Smooth muscle cell (in vitro differentiated cells): ENCODE measurements around the gene KATNA1. TPM values are rescaled to one million over a fixed set of nuclear protein-coding genes. Genes with fewer than 3 reads are reported as not detected.

ENCODE experiments used
- DNase-seq: peaks from one replicate; lab custom pipeline; 2025; ENCODE audit not compliant: unreplicated experiment; lab: John Stamatoyannopoulos, UW
- H2AFZ ChIP-seq: fragments of 200-600 bp; sonication (generic); 2 replicates; pipeline ENCODE4 v1.6.0; 2016; ENCODE audit warnings: antibody characterized with exemption, low read depth, mild to moderate bottlenecking
- H3F3A ChIP-seq: fragments of 200-600 bp; sonication (generic); 2 replicates; pipeline ENCODE4 v1.6.0; 2017; ENCODE audit warnings: antibody characterized with exemption, low read depth
- H3K27ac ChIP-seq: fragments of 200-600 bp; sonication (generic); 2 replicates; pipeline ENCODE4 v1.5.1; 2016; ENCODE audit warnings: low read depth, mild to moderate bottlenecking
- H3K27me3 ChIP-seq: fragments of 200-600 bp; sonication (generic); 2 replicates; pipeline ENCODE4 v1.6.1; 2016; ENCODE audit warnings: low read depth, mild to moderate bottlenecking
- H3K36me3 ChIP-seq: fragments of 200-600 bp; sonication (generic); 2 replicates; pipeline ENCODE4 v1.5.1; 2016; ENCODE audit warnings: low read depth
- H3K4me1 ChIP-seq: fragments of 200-600 bp; sonication (generic); 2 replicates; pipeline ENCODE4 v1.5.1; 2016; ENCODE audit warnings: low read depth
- H3K4me2 ChIP-seq: fragments of 200-600 bp; sonication (generic); 2 replicates; pipeline ENCODE4 v1.6.0; 2016; ENCODE audit warnings: mild to moderate bottlenecking
- H3K4me3 ChIP-seq: fragments of 200-600 bp; sonication (generic); 2 replicates; pipeline ENCODE4 v1.5.1; 2016; ENCODE audit warnings: mild to moderate bottlenecking
- H3K79me2 ChIP-seq: fragments of 200-600 bp; sonication (generic); 2 replicates; pipeline ENCODE4 v1.6.0; 2016; ENCODE audit warnings: low read depth, mild to moderate bottlenecking
- H3K9ac ChIP-seq: fragments of 200-600 bp; sonication (generic); 2 replicates; pipeline ENCODE4 v1.6.0; 2016; ENCODE audit warnings: low read depth
- H3K9me3 ChIP-seq: fragments of 200-600 bp; sonication (generic); replicated peaks from 2 replicates; pipeline ENCODE4 v1.5.1; 2016; ENCODE audit warnings: low read depth
- H4K20me1 ChIP-seq: fragments of 200-600 bp; sonication (generic); 2 replicates; pipeline ENCODE4 v1.6.0; 2016; ENCODE audit warnings: low read depth
- WGBS: methylation state at CpG from one replicate; pipeline ENCODE4 v1.1.7; 2016; ENCODE audit warnings: low lambda C conversion rate; 5-methylcytosine and 5-hydroxymethylcytosine counted together
- polyA plus RNA-seq: library from polyadenylated mRNA; unstranded; fragments of >200 nt; fragmentation: Nextera tagmentation; extraction: Ambion mirVana; gene quantifications from 2 replicates; pipeline ENCODE4 v1.2.1, GENCODE V29; 2016
- total RNA-seq: library from RNA; depleted of rRNA; stranded (reverse); fragments of >200 nt; gene quantifications from 2 replicates; pipeline ENCODE4 v1.2.3, GENCODE V29; 2014
- TF ChIP-seq, protein P1 (sequence below): fragments of 200-600 bp; sonication (generic); IDR thresholded peaks from 2 replicates; pipeline ENCODE4 v1.5.1; 2017; ENCODE audit warnings: borderline replicate concordance, mild to moderate bottlenecking, antibody characterized with exemption; ENCODE audit not compliant: insufficient read depth, poor library complexity, severe bottlenecking

Gene KATNA1
- total and polyA plus RNA-seq, 2 experiments from 2014 or later = 17.8 to 24.6 TPM

DNA sequence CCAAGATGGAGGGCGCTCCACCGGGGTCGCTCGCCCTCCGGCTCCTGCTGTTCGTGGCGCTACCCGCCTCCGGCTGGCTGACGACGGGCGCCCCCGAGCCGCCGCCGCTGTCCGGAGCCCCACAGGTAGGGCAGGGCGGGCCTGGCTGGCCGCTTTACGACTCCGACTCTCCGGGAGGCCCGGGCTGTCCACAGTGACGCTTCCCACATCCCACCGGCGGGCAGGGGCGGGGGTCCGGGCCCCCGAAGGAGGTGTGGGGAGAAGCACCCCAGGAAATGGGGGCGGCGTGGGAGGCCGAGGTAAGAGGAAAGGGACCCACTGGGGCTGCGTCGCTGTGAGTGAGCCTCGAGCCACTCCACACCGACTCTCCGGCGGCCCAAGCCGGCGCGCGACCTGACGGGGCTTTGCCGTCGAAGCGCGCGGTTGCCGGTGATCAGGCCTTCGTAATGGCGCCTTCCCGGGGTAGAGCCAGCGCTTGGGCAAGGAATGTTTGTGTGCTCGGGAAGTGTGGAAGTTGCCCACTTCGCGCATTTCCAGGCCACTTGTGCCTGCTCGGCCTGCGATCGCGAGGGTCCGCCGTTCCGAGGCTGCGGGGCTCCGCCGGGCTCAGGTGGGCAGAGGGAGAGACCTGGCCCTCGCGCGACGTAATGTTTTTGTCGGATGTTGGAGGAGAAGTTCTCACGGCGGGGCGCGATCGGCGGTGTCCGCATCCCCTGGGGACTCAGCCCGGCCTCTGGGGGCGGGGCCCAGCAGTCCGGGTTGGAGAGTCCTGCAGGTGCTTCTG lies 81.9 kb downstream of the KATNA1 start:
- Histone ChIP-seq H3K9me3 (no peaks in the 10 kb centered on the region), H3K79me2 (peaks cover 41% of the 10 kb centered on the region)

GRCh38 chr6:149565527-149566409 lies 82.7 kb downstream of the KATNA1 start, which contains the start of gene GINM1:
Gene GINM1, plus strand, starts transcription at chr6:149566375. Its CDS starts 40 bp downstream, at chr6:149566415.
- peak within 1 kb of the TSS; percentile 99 for H3K4me2 ChIP-seq
- no peaks in the 10 kb centered on the region for H3K9me3 ChIP-seq
- peaks cover 36% of the 10 kb centered on the region for H4K20me1 ChIP-seq
- TF ChIP-seq, protein P1, sequence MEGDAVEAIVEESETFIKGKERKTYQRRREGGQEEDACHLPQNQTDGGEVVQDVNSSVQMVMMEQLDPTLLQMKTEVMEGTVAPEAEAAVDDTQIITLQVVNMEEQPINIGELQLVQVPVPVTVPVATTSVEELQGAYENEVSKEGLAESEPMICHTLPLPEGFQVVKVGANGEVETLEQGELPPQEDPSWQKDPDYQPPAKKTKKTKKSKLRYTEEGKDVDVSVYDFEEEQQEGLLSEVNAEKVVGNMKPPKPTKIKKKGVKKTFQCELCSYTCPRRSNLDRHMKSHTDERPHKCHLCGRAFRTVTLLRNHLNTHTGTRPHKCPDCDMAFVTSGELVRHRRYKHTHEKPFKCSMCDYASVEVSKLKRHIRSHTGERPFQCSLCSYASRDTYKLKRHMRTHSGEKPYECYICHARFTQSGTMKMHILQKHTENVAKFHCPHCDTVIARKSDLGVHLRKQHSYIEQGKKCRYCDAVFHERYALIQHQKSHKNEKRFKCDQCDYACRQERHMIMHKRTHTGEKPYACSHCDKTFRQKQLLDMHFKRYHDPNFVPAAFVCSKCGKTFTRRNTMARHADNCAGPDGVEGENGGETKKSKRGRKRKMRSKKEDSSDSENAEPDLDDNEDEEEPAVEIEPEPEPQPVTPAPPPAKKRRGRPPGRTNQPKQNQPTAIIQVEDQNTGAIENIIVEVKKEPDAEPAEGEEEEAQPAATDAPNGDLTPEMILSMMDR = peak; percentile 49
- no peaks in the 10 kb centered on the region for H3K27me3 ChIP-seq
- peak within 1 kb of the TSS; percentile 94 for H3K4me3 ChIP-seq
- 1% methylated on average over 41 of the region's 59 CpGs for WGBS
- H3K36me3 ChIP-seq = no peaks in the 10 kb centered on the region
- H3K27ac ChIP-seq = peak within 1 kb of the TSS; percentile 75
- no peaks in the 10 kb centered on the region for H3F3A ChIP-seq
- H3K9ac ChIP-seq = peak within 1 kb of the TSS; percentile 90
- H3K4me1 ChIP-seq = peaks cover 10% of the 10 kb centered on the region
- H3K79me2 ChIP-seq = peaks cover 35% of the 10 kb centered on the region
- peak; percentile 88 for DNase-seq
- H2AFZ ChIP-seq = peak within 1 kb of the TSS; percentile 99

More for the DNA sequence above, 81.9 kb downstream of the KATNA1 start:
- Histone ChIP-seq H3K36me3 (no peaks in the 10 kb centered on the region), H2AFZ (peak overlapping the region; percentile 99), H3K27me3 (no peaks in the 10 kb centered on the region), H3K27ac (peak overlapping the region; percentile 75), H3K4me2 (peak overlapping the region; percentile 99), H3K4me3 (peak overlapping the region; percentile 94), H4K20me1 (peaks cover 37% of the 10 kb centered on the region), H3K9ac (peak overlapping the region; percentile 90), H3K4me1 (peaks cover 10% of the 10 kb centered on the region), H3F3A (no peaks in the 10 kb centered on the region)
- under 1% methylated on average over 65 of the region's 81 CpGs for WGBS
- DNase-seq = no peak
- TF ChIP-seq, protein P1 = no peak

- 63% methylated on average over 3 of the region's 3 CpGs for WGBS
These were observed 84.6 kb downstream of the KATNA1 start for GRCh38 chr6:149563928-149564325.

More at GRCh38 chr6:149563928-149564325, 84.6 kb downstream of the KATNA1 start:
- no peaks in the 10 kb centered on the region for H3K36me3 ChIP-seq
- no peaks in the 10 kb centered on the region for H3K9me3 ChIP-seq
- no peak overlapping the region for H3K4me3 ChIP-seq
- H3K27ac ChIP-seq = peak overlapping the region; percentile 61
- peaks cover 21% of the 10 kb centered on the region for H4K20me1 ChIP-seq
- H2AFZ ChIP-seq = no peak overlapping the region
- H3F3A ChIP-seq = no peaks in the 10 kb centered on the region
- H3K4me2 ChIP-seq = peak overlapping the region; percentile 22
- TF ChIP-seq, protein P1 = no peak
- H3K4me1 ChIP-seq = peaks cover 10% of the 10 kb centered on the region
- H3K27me3 ChIP-seq = peaks cover 15% of the 10 kb centered on the region
- H3K79me2 ChIP-seq = peaks cover 17% of the 10 kb centered on the region
- DNase-seq = no peak
- no peak overlapping the region for H3K9ac ChIP-seq
